Measurements from ENCODE around the gene RFX1. TPM values are rescaled to one million over a fixed set of nuclear protein-coding genes. Genes with fewer than 3 reads are reported as not detected.

Gene RFX1
- total and polyA plus RNA-seq, 2 experiments from 2014 or later: 1.7 to 2.5 TPM

DNA sequence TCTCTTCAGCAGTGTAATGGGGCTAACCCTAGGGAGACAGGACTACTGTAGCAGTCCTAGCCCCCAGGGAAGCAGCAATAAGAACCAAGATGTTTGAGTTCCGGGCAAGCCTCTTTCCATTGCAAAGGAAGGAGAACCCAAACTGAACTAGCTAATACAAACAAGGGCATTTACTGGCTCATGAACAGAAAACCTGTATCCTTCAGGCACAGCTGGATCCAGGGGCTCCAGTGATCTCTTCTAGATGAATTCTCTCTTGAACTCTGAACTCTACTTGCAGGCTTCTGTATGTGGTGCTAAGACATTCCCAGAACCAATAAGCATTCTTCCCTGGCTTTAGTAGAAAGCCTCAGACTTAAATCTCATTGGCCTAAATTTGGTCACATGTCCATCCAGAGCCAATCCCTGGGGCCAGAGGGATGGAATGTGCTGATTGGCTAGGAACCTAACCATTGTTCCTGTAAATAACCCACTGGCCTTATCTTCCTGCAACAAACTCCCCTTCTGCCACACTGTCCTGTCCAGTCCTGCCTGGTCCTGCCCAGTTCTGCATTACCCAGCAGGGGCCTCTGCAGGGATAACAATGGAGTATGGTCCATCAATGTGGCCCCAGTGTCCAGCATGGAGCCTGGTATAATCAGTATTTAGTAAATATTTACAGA lies 64.0 kb downstream of the RFX1 start:
- WGBS, 2 experiments (ENCODE audit: low coverage in 1 of 2, low lambda C conversion rate in 2 of 2, missing lambda C conversion rate in 2 of 2): 86 to 100% methylated on average over 1 of the region's 1 CpG

DNA sequence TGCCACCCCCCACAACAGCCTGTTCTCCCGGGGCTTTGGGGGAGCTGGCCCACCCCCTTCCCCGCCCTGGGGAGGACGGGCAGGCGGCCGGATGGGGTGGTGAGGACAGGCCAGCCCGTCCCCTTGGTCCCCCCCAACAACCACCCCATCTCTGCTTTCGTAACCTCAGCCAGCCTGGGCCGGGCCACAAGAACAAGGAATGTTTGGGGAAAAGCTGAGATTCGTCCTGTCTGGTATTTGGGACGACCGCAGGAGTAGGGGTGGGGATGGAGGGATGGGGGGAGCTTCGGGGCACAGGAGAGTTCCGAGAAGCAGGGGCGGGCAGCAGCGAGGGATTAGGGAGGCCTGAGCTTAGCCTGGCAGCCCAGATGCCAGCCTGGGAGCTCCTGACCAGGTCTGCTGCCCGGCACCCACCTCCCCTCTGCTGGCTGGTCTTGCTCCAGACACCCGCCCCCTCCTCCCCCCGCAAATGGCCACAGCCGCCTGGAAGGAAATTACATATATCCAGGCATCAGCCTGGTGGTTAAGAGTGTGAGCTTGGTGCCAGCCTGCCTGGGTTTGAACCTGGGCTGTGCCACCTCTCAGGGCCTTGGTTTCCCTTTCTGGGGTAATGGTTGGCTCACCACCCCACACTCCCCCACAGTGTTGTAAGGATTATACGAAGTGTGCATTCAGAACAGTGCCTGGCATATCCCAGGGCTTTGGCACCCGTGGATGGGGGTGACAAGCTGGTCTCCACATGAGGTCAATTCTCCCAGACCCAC lies 67.6 kb downstream of the RFX1 start, which contains the start of gene PODNL1:
PODNL1 (minus strand) TSS at position 117 of the 764 bp plus-strand sequence. CDS start 236 bp downstream, outside the sequence.
- Histone ChIP-seq H3K9me3 (ENCODE audit: low read depth) (no peaks in the 10 kb centered on the region), H4K20me1 (ENCODE audit: insufficient read depth) (no peaks in the 10 kb centered on the region), H3K4me1 (ENCODE audit: insufficient read depth) (peaks cover 6% of the 10 kb centered on the region), H3K4me2 (ENCODE audit: unreplicated experiment) (peak within 1 kb of the TSS; percentile 67), H3K9me2 (ENCODE audit: insufficient read depth) (no peaks in the 10 kb centered on the region), H3F3A (ENCODE audit: insufficient read depth) (no peaks in the 10 kb centered on the region), H3K27me3 (replicated peaks; ENCODE audit: insufficient read depth) (no peaks in the 10 kb centered on the region), H3K27ac (peak within 1 kb of the TSS; percentile 39), H2AFZ (peak within 1 kb of the TSS; percentile 78), H3K4me3 (peak within 1 kb of the TSS; percentile 74), H3K9ac (peak within 1 kb of the TSS; percentile 69), H3K36me3 (ENCODE audit: low read depth) (no peaks in the 10 kb centered on the region), H3K79me2 (ENCODE audit: insufficient read depth) (no peaks in the 10 kb centered on the region)
- TF ChIP-seq EZH2 (IDR thresholded peaks at IDR 0.05; ENCODE audit: insufficient read depth, poor library complexity, severe bottlenecking) (no peak), EZH2phosphoT487 (IDR thresholded peaks at IDR 0.05; ENCODE audit: insufficient read depth, low read depth) (no peak)
- WGBS, 2 experiments (ENCODE audit: low coverage in 1 of 2, low lambda C conversion rate in 2 of 2, missing lambda C conversion rate in 2 of 2): 11 to 13% methylated on average over 12 to 21 of the region's 21 CpGs
- DNase-seq: peak; percentile 85
- in situ Hi-C loops (cut with MboI): no loop called here

More for the DNA sequence above, 64.0 kb downstream of the RFX1 start:
- H3K9me2 ChIP-seq (ENCODE audit: insufficient read depth): no peaks in the 10 kb centered on the region
- no peaks in the 10 kb centered on the region for H3K79me2 ChIP-seq (ENCODE audit: insufficient read depth)
- H3K27ac ChIP-seq: no peak overlapping the region
- peaks cover 6% of the 10 kb centered on the region for H3K4me1 ChIP-seq (ENCODE audit: insufficient read depth)
- no peaks in the 10 kb centered on the region for H4K20me1 ChIP-seq (ENCODE audit: insufficient read depth)
- DNase-seq: no peak
- no peaks in the 10 kb centered on the region for H3K9me3 ChIP-seq (ENCODE audit: low read depth)
- in situ Hi-C loops (cut with MboI): no loop called here
- no peaks in the 10 kb centered on the region for H3K27me3 ChIP-seq (replicated peaks; ENCODE audit: insufficient read depth)
- H3K9ac ChIP-seq: no peak overlapping the region
- H3K4me3 ChIP-seq: no peak overlapping the region
- H2AFZ ChIP-seq: no peak overlapping the region
- no peaks in the 10 kb centered on the region for H3F3A ChIP-seq (ENCODE audit: insufficient read depth)
- H3K36me3 ChIP-seq (ENCODE audit: low read depth): no peaks in the 10 kb centered on the region
- no peak overlapping the region for H3K4me2 ChIP-seq (ENCODE audit: unreplicated experiment)
- TF ChIP-seq EZH2phosphoT487 (IDR thresholded peaks at IDR 0.05; ENCODE audit: insufficient read depth, low read depth): no peak
- TF ChIP-seq EZH2 (IDR thresholded peaks at IDR 0.05; ENCODE audit: insufficient read depth, poor library complexity, severe bottlenecking): no peak

DNA sequence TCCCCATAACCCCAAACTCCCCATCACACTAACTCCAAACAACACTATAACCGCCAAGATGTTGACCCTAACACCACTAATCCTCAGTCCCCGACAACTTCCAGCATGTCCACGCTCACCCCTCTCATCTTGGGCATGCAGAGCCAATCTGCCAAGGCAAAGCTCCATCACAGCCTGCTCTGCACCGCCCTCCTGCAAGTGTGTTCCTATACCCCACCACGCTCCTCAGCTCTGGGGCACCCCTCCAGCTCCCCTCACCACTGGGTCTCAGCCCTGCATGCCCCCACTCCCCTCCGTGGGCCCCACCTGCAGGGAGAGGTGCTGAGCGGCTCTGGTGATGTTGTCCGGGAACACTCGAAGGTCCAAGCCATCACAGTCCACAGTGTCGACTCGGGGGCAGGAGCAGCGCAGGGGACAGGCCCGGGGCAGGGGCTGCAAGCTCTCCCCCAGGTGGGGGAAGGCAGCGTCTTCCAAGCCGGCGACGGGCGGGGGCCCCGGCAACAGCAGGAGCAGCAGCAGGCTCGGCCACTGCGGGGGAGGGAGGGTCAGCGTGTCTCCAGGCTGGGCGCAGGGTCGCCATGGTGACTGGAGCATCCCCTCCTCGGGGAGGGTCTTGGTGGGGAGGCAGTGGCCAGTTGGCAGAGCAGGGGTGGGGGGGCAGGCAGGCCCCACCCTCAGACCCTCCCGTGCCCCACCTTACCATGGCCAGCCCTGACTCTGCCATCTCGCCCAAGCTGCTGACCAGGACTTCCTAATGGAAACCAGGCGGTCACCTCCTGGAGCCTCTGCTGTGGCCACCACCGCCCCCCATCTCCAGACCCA lies 68.4 kb downstream of the RFX1 start:
- H4K20me1 ChIP-seq (ENCODE audit: insufficient read depth): no peaks in the 10 kb centered on the region
- no peaks in the 10 kb centered on the region for H3F3A ChIP-seq (ENCODE audit: insufficient read depth)
- peak overlapping the region; percentile 69 for H3K9ac ChIP-seq
- H3K27me3 ChIP-seq (replicated peaks; ENCODE audit: insufficient read depth): no peaks in the 10 kb centered on the region
- H3K4me2 ChIP-seq (ENCODE audit: unreplicated experiment): peak overlapping the region; percentile 67
- H3K79me2 ChIP-seq (ENCODE audit: insufficient read depth): no peaks in the 10 kb centered on the region
- no peaks in the 10 kb centered on the region for H3K9me3 ChIP-seq (ENCODE audit: low read depth)
- peak; percentile 67 for DNase-seq
- H3K4me1 ChIP-seq (ENCODE audit: insufficient read depth): peaks cover 6% of the 10 kb centered on the region
- no peaks in the 10 kb centered on the region for H3K36me3 ChIP-seq (ENCODE audit: low read depth)
- in situ Hi-C loops (cut with MboI): no loop called here
- peak overlapping the region; percentile 74 for H3K4me3 ChIP-seq
- H3K9me2 ChIP-seq (ENCODE audit: insufficient read depth): no peaks in the 10 kb centered on the region
- WGBS, 2 experiments (ENCODE audit: low coverage in 1 of 2, low lambda C conversion rate in 2 of 2, missing lambda C conversion rate in 2 of 2): 10 to 14% methylated on average over 19 to 26 of the region's 29 CpGs
- peak overlapping the region; percentile 39 for H3K27ac ChIP-seq
- H2AFZ ChIP-seq: peak overlapping the region; percentile 78
- TF ChIP-seq EZH2 (IDR thresholded peaks at IDR 0.05; ENCODE audit: insufficient read depth, poor library complexity, severe bottlenecking) (no peak), EZH2phosphoT487 (IDR thresholded peaks at IDR 0.05; ENCODE audit: insufficient read depth, low read depth) (no peak)

All from GM23248 (cell line).